Naive thymus-derived CD4-positive, alpha-beta T cell (primary cell): Measurements from ENCODE around the gene SLC8B1. TPM values are rescaled to one million over a fixed set of nuclear protein-coding genes. Genes with fewer than 3 reads are reported as not detected.

Source experiments
- ATAC-seq: fragments of 150-1000 bp; cut with Tn5 transposase; 2 replicates; pipeline ENCODE4 v1.10.0; 2021; ENCODE audit warnings: mild to moderate bottlenecking, moderate library complexity
- CTCF ChIA-PET: fragments of 350-600 bp; sonication (Branson Sonifier 250); formaldehyde crosslinking; loops from one replicate; lab custom pipeline; 2021; ENCODE audit warnings: antibody characterized with exemption; lab: Charles Lee
- POLR2A ChIA-PET: fragments of 350-600 bp; sonication (Branson Sonifier 250); formaldehyde crosslinking; loops from one replicate; lab custom pipeline; 2021; ENCODE audit warnings: antibody characterized with exemption, inconsistent platforms; lab: Charles Lee
- DNase-seq, 9 donors: peaks; one replicate each; pipeline versions ENCODE4 v3.0.0 to v3.0.0-alpha.2; 2020 to 2022; ENCODE audit warnings: mixed read lengths in 1 of 9
- H3K27ac ChIP-seq: one replicate; pipeline ENCODE4 v1.7.0; 2013; ENCODE audit warnings: mild to moderate bottlenecking, low read depth, low read length, moderate library complexity
- H3K27me3 ChIP-seq, 2 donors: one replicate each; pipeline ENCODE4 v1.7.0; 2013; ENCODE audit warnings: low read length in 2 of 2, mild to moderate bottlenecking in 2 of 2, moderate library complexity in 2 of 2; ENCODE audit not compliant: control insufficient read depth in 2 of 2, insufficient read depth in 2 of 2
- H3K36me3 ChIP-seq, 3 experiments: 1 replicate in 2 of 3; 2 replicates in 1 of 3; pipeline ENCODE4 v1.7.0; 2013; ENCODE audit warnings: low read length in 3 of 3, mild to moderate bottlenecking in 3 of 3, moderate library complexity in 1 of 3; ENCODE audit not compliant: insufficient read depth in 3 of 3, control insufficient read depth in 2 of 3
- H3K4me1 ChIP-seq, 2 donors: one replicate each; pipeline ENCODE4 v1.7.0; 2013; ENCODE audit warnings: low read length in 2 of 2, mild to moderate bottlenecking in 2 of 2, moderate library complexity in 1 of 2; ENCODE audit not compliant: control insufficient read depth in 2 of 2, insufficient read depth in 2 of 2
- H3K4me3 ChIP-seq: 2 replicates; pipeline ENCODE4 v1.7.0; 2013; ENCODE audit warnings: mild to moderate bottlenecking, low read length
- H3K9me3 ChIP-seq, 3 experiments: 1 replicate in 2 of 3; 2 replicates in 1 of 3; pipeline ENCODE4 v1.7.0; 2013; ENCODE audit warnings: low read length in 3 of 3; ENCODE audit not compliant: control insufficient read depth in 2 of 3
- H3K27ac Mint-ChIP-seq, 9 donors: one replicate each; pipeline ENCODE4 v1.8.0; 2020 to 2022; ENCODE audit warnings: mixed read lengths in 9 of 9, mild to moderate bottlenecking in 8 of 9, moderate library complexity in 5 of 9, inconsistent platforms in 2 of 9
- H3K27me3 Mint-ChIP-seq, 5 donors: one replicate each; pipeline ENCODE4 v1.8.0; 2021 to 2022; ENCODE audit warnings: mixed read lengths in 5 of 5, mild to moderate bottlenecking in 1 of 5
- H3K36me3 Mint-ChIP-seq, 5 donors: one replicate each; pipeline ENCODE4 v1.8.0; 2020 to 2022; ENCODE audit warnings: mixed read lengths in 5 of 5, mild to moderate bottlenecking in 3 of 5, inconsistent platforms in 1 of 5
- H3K4me1 Mint-ChIP-seq, 7 donors: one replicate each; pipeline ENCODE4 v1.8.0; 2020 to 2022; ENCODE audit warnings: mixed read lengths in 7 of 7, mild to moderate bottlenecking in 3 of 7, inconsistent platforms in 1 of 7
- H3K4me3 Mint-ChIP-seq, 10 donors: one replicate each; pipeline ENCODE4 v1.8.0; 2020 to 2022; ENCODE audit warnings: mild to moderate bottlenecking in 10 of 10, mixed read lengths in 10 of 10, moderate library complexity in 6 of 10, inconsistent platforms in 2 of 10
- H3K9me3 Mint-ChIP-seq, 11 donors: one replicate each; pipeline ENCODE4 v1.8.0; 2020 to 2022; ENCODE audit warnings: mixed read lengths in 11 of 11, mild to moderate bottlenecking in 4 of 11, inconsistent platforms in 1 of 11, moderate library complexity in 1 of 11
- intact Hi-C, 2 donors: fragments of 100-400 bp; cut with micrococcal nuclease; formaldehyde crosslinking; loops; one replicate each; pipeline ENCODE4 v1.15.1; 2023
- polyA plus RNA-seq, 2 donors: library from polyadenylated mRNA; unstranded; fragments of 300-500 nt; fragmentation: Illumina TruSeq; gene quantifications; one replicate each; pipeline ENCODE4 v1.2.3, GENCODE V29; 2021
- total RNA-seq, 6 experiments: library from RNA in 5 of 6; stranded (reverse) in 5 of 6; gene quantifications; 1 replicate in 5 of 6; 2 replicates in 1 of 6; pipeline ENCODE4 v1.2.3 and lab custom pipeline; 2021 to 2026

Gene SLC8B1
- total and polyA plus RNA-seq, 7 experiments from 2014 or later = 40.9 to 169 (median 140) TPM

- H3K4me3 ChIP-seq = peak overlapping the region; percentile 37
Measured at GRCh38 chr12:113261847-113262470, 73.0 kb downstream of the SLC8B1 start.

GRCh38 chr12:113260636-113261300, 74.1 kb downstream of the SLC8B1 start:
- H3K36me3 Mint-ChIP-seq = peaks cover 0 to 41% (median 23%) of the 10 kb centered on the region in 5 donors
- Histone ChIP-seq H3K4me3 (no peak overlapping the region), H3K4me1 (peaks cover 14 to 53% of the 10 kb centered on the region in 2 donors), H3K27me3 (no peaks in the 10 kb centered on the region), H3K9me3 (no peaks in the 10 kb centered on the region), H3K36me3 (peaks cover 0 to 3% (median 0%) of the 10 kb centered on the region in 3 experiments), H3K27ac (peak overlapping the region; percentile 42)
- DNase-seq = no peak
- peaks cover 0 to 12% (median 0%) of the 10 kb centered on the region in 11 donors for H3K9me3 Mint-ChIP-seq
- peak overlapping the region in 6 of 10 donors; percentile 47 to 63 (median 53) for H3K4me3 Mint-ChIP-seq
- peak overlapping the region in 8 of 9 donors; percentile 90 to 94 (median 92) for H3K27ac Mint-ChIP-seq
- H3K4me1 Mint-ChIP-seq = peaks cover 26 to 74% (median 48%) of the 10 kb centered on the region in 7 donors
- H3K27me3 Mint-ChIP-seq = no peaks in the 10 kb centered on the region
- intact Hi-C loops = loop anchor here (1.0 to 5.0 kb wide), 5 partner anchors 28 to 74 kb away; partner anchors contain the start of genes SLC8B1 (in 1 of the 2) and TPCN1 (in 1 of the 2)
- no peak for ATAC-seq
- POLR2A ChIA-PET = interaction anchor here (0.6 to 2.7 kb wide), 9 partner anchors 11 to 75 kb away, joined by 3 to 21 read pairs (median 3); partner anchors contain the start of genes RITA1 and TPCN1
- CTCF ChIA-PET = interaction anchor here (0.6 to 1.6 kb wide), 2 partner anchors 27 to 55 kb away, joined by 3 to 6 read pairs; no protein-coding TSS in a partner anchor

More at GRCh38 chr12:113261847-113262470, 73.0 kb downstream of the SLC8B1 start:
- H3K27ac ChIP-seq = peak overlapping the region; percentile 58
- Mint-ChIP-seq H3K9me3 (peaks cover 0 to 9% (median 0%) of the 10 kb centered on the region in 11 donors), H3K27me3 (no peaks in the 10 kb centered on the region), H3K27ac (peak overlapping the region; percentile 77 to 95 (median 91)), H3K4me1 (peaks cover 27 to 76% (median 55%) of the 10 kb centered on the region in 7 donors), H3K4me3 (peak overlapping the region; percentile 55 to 88 (median 76)), H3K36me3 (peaks cover 2 to 49% (median 32%) of the 10 kb centered on the region in 5 donors)
- H3K9me3 ChIP-seq = no peaks in the 10 kb centered on the region
- H3K27me3 ChIP-seq = no peaks in the 10 kb centered on the region
- ChIA-PET POLR2A (interaction anchor here (0.5 to 2.7 kb wide), 13 partner anchors 11 to 107 kb away, joined by 3 to 21 read pairs (median 3); partner anchors contain the start of genes DDX54, RITA1 and TPCN1), CTCF (interaction anchor here (0.7 to 1.7 kb wide), 2 partner anchors 30 to 32 kb away, joined by 5 to 6 read pairs; no protein-coding TSS in a partner anchor)
- peaks cover 14 to 53% of the 10 kb centered on the region in 2 donors for H3K4me1 ChIP-seq
- intact Hi-C loops = loop anchor here (1.0 to 5.0 kb wide), 6 partner anchors 29 to 73 kb away; partner anchors contain the start of genes TPCN1 (in 2 of the 2) and SLC8B1 (in 1 of the 2)
- peak in 8 of 9 donors; percentile 25 to 63 (median 52) for DNase-seq
- peaks cover 0 to 14% (median 0%) of the 10 kb centered on the region in 3 experiments for H3K36me3 ChIP-seq
- ATAC-seq = peak; percentile 72

DNA sequence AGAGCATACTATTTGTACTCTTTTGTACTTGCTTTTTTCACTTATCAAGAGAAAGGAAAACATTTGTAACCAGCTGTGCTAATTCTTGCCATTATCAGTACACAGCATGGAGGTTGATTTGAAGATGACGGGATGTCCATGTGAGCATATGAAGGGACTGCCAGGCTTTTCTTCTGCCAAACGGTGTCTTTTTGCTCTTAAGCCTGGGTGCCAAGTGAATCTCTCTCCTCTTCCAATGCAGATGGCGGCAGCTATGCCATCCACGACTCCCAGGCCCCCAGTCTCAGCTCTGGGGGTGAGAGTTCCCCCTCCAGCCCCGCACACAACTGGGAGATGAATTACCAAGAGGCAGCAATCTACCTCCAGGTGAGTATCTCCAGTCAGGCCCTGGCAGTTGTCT, 74.8 kb downstream of the SLC8B1 start:
- Mint-ChIP-seq H3K27ac (peak overlapping the region; percentile 73 to 94 (median 91)), H3K4me3 (peak overlapping the region in 8 of 10 donors; percentile 35 to 63 (median 49)), H3K4me1 (peaks cover 26 to 69% (median 48%) of the 10 kb centered on the region in 7 donors), H3K36me3 (peaks cover 0 to 38% (median 22%) of the 10 kb centered on the region in 5 donors), H3K27me3 (no peaks in the 10 kb centered on the region), H3K9me3 (peaks cover 0 to 12% (median 0%) of the 10 kb centered on the region in 11 donors)
- ATAC-seq (no peak), DNase-seq (no peak)
- POLR2A ChIA-PET = interaction anchor here (0.6 to 2.1 kb wide), 4 partner anchors 10 to 27 kb away, joined by 3 to 8 read pairs (median 6); no protein-coding TSS in a partner anchor
- Histone ChIP-seq H3K36me3 (no peaks in the 10 kb centered on the region), H3K9me3 (no peaks in the 10 kb centered on the region), H3K27ac (peak overlapping the region; percentile 42), H3K4me3 (no peak overlapping the region), H3K27me3 (no peaks in the 10 kb centered on the region), H3K4me1 (peaks cover 14 to 50% of the 10 kb centered on the region in 2 donors)
- intact Hi-C loops = loop anchor here (2.0 to 5.0 kb wide), 4 partner anchors 27 to 75 kb away; partner anchors contain the start of genes SLC8B1 (in 1 of the 2) and TPCN1 (in 1 of the 2)
- CTCF ChIA-PET = interaction anchor here (1.6 kb wide), 1 partner anchor 26 kb away, joined by 6 read pairs; no protein-coding TSS in a partner anchor

DNA sequence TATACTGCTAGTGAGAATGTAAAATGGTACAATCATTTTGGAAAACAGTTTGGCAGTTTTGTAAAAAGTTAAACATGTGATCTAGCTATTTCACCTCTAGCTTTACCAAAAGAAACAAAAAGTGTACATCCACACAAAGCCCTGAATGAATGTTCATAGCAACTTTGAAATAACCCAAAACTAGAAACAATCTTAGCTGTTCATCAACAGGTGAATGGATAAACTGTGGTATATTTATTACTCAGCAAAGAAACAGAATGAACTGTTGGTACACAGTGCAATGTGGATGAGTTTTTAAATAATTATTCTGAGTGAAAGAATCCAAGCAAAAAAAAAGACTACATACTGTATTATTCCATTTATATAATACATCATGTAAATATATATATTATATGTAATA, 77.3 kb downstream of the SLC8B1 start:
- DNase-seq (no peak), ATAC-seq (no peak)
- H3K27ac ChIP-seq = no peak overlapping the region
- peaks cover 0 to 11% (median 0%) of the 10 kb centered on the region in 3 experiments for H3K36me3 ChIP-seq
- no peak overlapping the region for H3K4me3 ChIP-seq
- peaks cover 0 to 17% (median 15%) of the 10 kb centered on the region in 3 experiments for H3K9me3 ChIP-seq
- H3K4me1 ChIP-seq = peaks cover 12 to 32% of the 10 kb centered on the region in 2 donors
- Mint-ChIP-seq H3K4me3 (no peak overlapping the region), H3K4me1 (peaks cover 22 to 45% (median 34%) of the 10 kb centered on the region in 7 donors), H3K27me3 (no peaks in the 10 kb centered on the region), H3K27ac (peak overlapping the region in 7 of 9 donors; percentile 24 to 94 (median 43)), H3K9me3 (peaks cover 0 to 38% (median 10%) of the 10 kb centered on the region in 11 donors), H3K36me3 (peaks cover 5 to 49% (median 36%) of the 10 kb centered on the region in 5 donors)
- CTCF ChIA-PET = interaction anchor here (0.7 kb wide), 2 partner anchors 36 to 54 kb away, joined by 3 read pairs; no protein-coding TSS in a partner anchor
- intact Hi-C loops = no loop called here
- POLR2A ChIA-PET = interaction anchor here (1.9 kb wide), 1 partner anchor 35 kb away, joined by 5 read pairs; no protein-coding TSS in a partner anchor
- no peaks in the 10 kb centered on the region for H3K27me3 ChIP-seq

GRCh38 chr12:113254298-113254697, 80.6 kb downstream of the SLC8B1 start:
- intact Hi-C loops = no loop called here
- Histone ChIP-seq H3K36me3 (peaks cover 0 to 32% (median 0%) of the 10 kb centered on the region in 3 experiments), H3K4me3 (no peak overlapping the region), H3K9me3 (peaks cover 0 to 21% (median 17%) of the 10 kb centered on the region in 3 experiments), H3K4me1 (peaks cover 0 to under 1% of the 10 kb centered on the region in 2 donors), H3K27ac (no peak overlapping the region), H3K27me3 (no peaks in the 10 kb centered on the region)
- H3K27me3 Mint-ChIP-seq = no peaks in the 10 kb centered on the region
- no peak overlapping the region for H3K4me3 Mint-ChIP-seq
- ChIA-PET POLR2A (interaction anchor here (0.7 to 1.2 kb wide), 3 partner anchors 10 to 72 kb away, joined by 3 to 4 read pairs (median 3); no protein-coding TSS in a partner anchor), CTCF (interaction anchor here (1.0 kb wide), 1 partner anchor 19 kb away, joined by 3 read pairs; no protein-coding TSS in a partner anchor)
- H3K36me3 Mint-ChIP-seq = peaks cover 14 to 57% (median 45%) of the 10 kb centered on the region in 5 donors
- DNase-seq = no peak
- peak overlapping the region in 2 of 9 donors; percentile 2 to 6 for H3K27ac Mint-ChIP-seq
- no peak for ATAC-seq
- peaks cover 5 to 18% (median 8%) of the 10 kb centered on the region in 7 donors for H3K4me1 Mint-ChIP-seq
- peaks cover 0 to 44% (median 11%) of the 10 kb centered on the region in 11 donors for H3K9me3 Mint-ChIP-seq
